Measurements from ENCODE around the gene CFAP53.
A peak's percentile ranks its signal among the peaks of the same experiment; 100 is the strongest.

CFAP53 gene

GRCh38 chr18:50193796-50194630 lies 72.3 kb downstream of the CFAP53 start:
- DNase-seq (ENCODE audit: low spot score) = peak; percentile 23

GRCh38 chr18:50192995-50193795 lies 73.1 kb downstream of the CFAP53 start:
- DNase-seq (ENCODE audit: low spot score) = no peak

- no peak for DNase-seq (ENCODE audit: low spot score)
Observed at GRCh38 chr18:50190926-50191325, 75.4 kb downstream of the CFAP53 start.

GRCh38 chr18:50190236-50190635 lies 76.1 kb downstream of the CFAP53 start:
- DNase-seq (ENCODE audit: low spot score) = no peak

- DNase-seq (ENCODE audit: low spot score) = no peak
Observed at GRCh38 chr18:50189160-50189559, 77.1 kb downstream of the CFAP53 start.

GRCh38 chr18:50188652-50189051 lies 77.6 kb downstream of the CFAP53 start:
- no peak for DNase-seq (ENCODE audit: low spot score)

- no peak for DNase-seq (ENCODE audit: low spot score)
Observed at GRCh38 chr18:50187659-50188058, 78.6 kb downstream of the CFAP53 start.

- no peak for DNase-seq (ENCODE audit: low spot score)
Observed at GRCh38 chr18:50186385-50186784, 79.9 kb downstream of the CFAP53 start.

- DNase-seq (ENCODE audit: low spot score) = no peak
Observed at GRCh38 chr18:50183556-50183955, 82.7 kb downstream of the CFAP53 start.

GRCh38 chr18:50182511-50182910 lies 83.8 kb downstream of the CFAP53 start:
- no peak for DNase-seq (ENCODE audit: low spot score)

- no peak for DNase-seq (ENCODE audit: low spot score)
Observed at GRCh38 chr18:50181590-50181989, 84.7 kb downstream of the CFAP53 start.

- no peak for DNase-seq (ENCODE audit: low spot score)
Observed at GRCh38 chr18:50179465-50179864, 86.8 kb downstream of the CFAP53 start.

GRCh38 chr18:50177294-50177992 lies 88.9 kb downstream of the CFAP53 start:
- DNase-seq (ENCODE audit: low spot score) = no peak

Measured in HuH-7 (cell line).